ENCODE measurements around the gene CAMSAP1.

GRCh38 chr9:135907431-135908092 is at the start of gene CAMSAP1:
- TF ChIP-seq CTCF (IDR thresholded peaks at IDR 0.05; ENCODE audit: insufficient read depth, low read depth, low read length) (no peak), EZH2 (IDR thresholded peaks at IDR 0.05; ENCODE audit: insufficient read depth, low read length) (no peak)
